ENCODE measurements around the gene SMARCA1.

DNA sequence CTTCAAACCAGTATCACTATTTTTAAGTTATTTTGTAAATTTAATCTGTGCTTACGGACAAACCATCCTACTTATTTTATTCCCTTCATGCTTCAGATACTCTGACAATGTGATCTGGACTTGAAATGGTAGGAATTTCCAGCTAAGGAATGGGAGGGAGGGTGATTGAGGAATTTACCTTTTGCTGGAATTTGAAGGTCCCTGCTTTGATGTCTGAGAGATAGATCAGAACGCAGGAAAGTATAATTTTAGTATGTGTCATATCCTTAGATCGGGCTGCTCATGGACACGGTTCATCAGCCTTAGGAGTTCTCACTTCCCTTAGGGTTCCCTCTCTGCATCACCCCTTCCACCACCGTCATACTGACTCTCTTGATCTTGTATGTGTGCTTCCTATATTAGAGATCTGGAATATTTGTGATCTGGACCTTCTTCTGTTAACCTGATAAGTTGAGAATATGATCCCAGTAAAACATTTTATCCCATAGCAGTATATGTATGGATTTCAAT, 33.6 kb upstream of the SMARCA1 start:
- TF ChIP-seq CTCF (conservative IDR thresholded peaks at IDR 0.05; ENCODE audit: low read depth, low read length) (no peak), EZH2 (IDR thresholded peaks at IDR 0.05; ENCODE audit: low read length, unreplicated experiment) (no peak)
